ENCODE results near the gene GSX1.
"Not testable (repeated sequence)": the region's sequence is repeated elsewhere in the genome, so short reads cannot be mapped to it uniquely, and the experiment has no call there.

The GSX1 gene

GRCh38 chr13:27792393-27793218 is at the start of gene GSX1:
TSS of gene GSX1 (plus strand) at chr13:27792483. CDS start at chr13:27792691, 208 bp downstream.
- DNase-seq (ENCODE audit: low read depth), result peak; percentile 51

GRCh38 chr13:27744801-27745200 is 47.5 kb upstream of the GSX1 start:
- DNase-seq (ENCODE audit: low read depth), result no peak

DNA sequence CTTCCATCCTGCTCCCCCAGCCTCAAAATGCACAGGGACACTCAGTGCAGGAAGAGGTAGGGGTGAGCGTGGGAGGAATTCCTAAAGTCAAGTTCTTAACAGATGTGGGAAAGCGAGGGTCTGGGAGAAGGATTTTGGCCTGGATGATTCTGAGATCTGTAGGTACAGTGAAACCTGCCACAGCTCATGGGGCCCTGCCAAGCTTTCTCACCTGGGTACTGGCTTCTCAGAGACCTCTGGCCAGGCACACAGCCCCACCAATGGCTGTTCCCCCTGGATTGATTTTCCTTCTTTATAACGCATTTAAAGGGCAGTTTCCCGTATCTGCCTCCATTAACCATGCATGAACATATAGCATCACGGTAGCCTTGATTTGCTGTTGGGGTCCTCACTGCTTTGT is 47.0 kb upstream of the GSX1 start:
- no peak for DNase-seq (ENCODE audit: low read depth)

DNA sequence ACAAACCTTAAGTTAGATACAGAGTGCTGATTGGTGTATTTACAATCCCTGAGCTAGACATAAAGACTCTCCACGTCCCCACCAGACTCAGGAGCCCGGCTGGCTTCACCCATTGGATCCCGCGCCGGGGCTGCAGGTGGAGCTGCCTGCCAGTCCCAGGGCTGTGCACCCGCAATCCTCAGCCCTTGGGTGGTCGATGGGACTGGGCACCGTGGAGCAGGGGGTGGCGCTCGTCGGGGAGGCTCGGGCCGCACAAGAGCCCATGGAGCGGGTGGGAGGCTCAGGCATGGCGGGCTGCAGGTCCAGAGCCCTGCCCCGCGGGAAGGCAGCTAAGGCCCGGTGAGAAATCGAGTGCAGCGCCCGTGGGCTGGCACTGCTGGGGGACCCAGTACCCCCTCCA is 44.1 kb upstream of the GSX1 start:
- DNase-seq (ENCODE audit: low read depth), result not testable (repeated sequence)

GRCh38 chr13:27751953-27752532 is 40.2 kb upstream of the GSX1 start:
- DNase-seq (ENCODE audit: low read depth), result no peak

DNA sequence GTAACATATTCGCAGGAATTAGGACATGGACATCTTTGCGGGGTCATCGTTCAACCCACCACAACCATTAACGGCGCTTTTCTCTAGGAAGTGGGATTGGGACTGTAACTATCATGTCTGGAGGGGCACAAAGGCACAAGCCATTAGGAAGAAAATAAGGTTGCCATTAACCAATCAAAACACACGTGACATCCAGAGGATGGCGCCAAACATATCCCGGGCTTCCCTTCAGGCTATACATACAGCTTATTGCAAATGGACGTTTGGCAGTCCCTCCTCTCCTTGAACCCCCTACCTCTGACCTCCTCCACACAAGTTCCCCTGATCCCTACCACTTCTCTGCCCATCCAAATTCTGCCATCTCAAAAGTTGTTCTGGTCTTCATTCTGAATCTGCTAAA is 26.6 kb upstream of the GSX1 start:
- no peak for DNase-seq (ENCODE audit: low read depth)

GRCh38 chr13:27770809-27771208 is 21.5 kb upstream of the GSX1 start:
- DNase-seq (ENCODE audit: low read depth), result no peak

GRCh38 chr13:27772651-27773425 is 19.4 kb upstream of the GSX1 start:
- DNase-seq (ENCODE audit: low read depth), result no peak

DNA sequence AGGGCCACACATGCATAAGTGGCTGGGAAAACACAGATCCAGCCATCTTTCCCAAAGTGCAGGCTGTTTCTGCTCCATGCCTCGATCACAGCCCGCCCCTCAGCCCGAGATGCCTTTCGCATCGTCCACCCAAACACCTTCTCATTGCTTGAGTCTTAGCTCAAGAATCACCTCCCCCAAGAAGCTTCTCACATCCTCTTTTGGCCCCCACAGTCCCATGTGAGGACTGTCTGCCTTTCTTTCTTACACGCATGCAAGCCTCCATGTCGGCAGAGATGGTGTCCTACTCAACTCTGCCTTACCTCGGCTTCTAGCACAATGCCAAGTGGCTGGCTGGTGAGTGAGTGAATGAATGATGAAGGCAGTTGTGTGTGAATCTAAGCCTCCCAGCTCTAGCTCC is 18.1 kb upstream of the GSX1 start:
- DNase-seq (ENCODE audit: low read depth), result no peak

DNA sequence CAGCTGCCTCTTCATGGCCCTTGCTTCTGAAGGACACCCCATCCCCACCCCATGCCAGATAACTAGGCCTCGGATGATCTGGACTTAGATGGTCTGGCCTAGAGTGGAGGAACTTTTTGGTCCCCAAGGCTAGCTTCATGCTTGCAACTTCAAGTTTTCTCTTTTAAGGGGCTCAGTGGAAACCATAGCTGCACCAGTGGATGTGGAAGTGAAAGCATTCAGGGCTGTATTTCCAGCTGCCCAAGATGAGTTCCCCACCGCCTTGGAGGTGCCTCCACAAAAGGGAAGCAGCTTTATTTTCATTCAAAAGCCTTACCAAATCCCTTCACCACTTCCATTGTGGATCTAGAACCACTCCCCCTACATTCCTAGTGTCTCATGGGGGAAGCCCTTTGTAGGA is 17.6 kb upstream of the GSX1 start:
- no peak for DNase-seq (ENCODE audit: low read depth)

- DNase-seq (ENCODE audit: low read depth), result no peak
Measured at GRCh38 chr13:27775943-27776342, 16.3 kb upstream of the GSX1 start.

- DNase-seq (ENCODE audit: low read depth), result no peak
Measured at GRCh38 chr13:27782151-27782550, 10.1 kb upstream of the GSX1 start.

- DNase-seq (ENCODE audit: low read depth), result no peak
Measured at GRCh38 chr13:27783111-27783510, 9.2 kb upstream of the GSX1 start.

DNA sequence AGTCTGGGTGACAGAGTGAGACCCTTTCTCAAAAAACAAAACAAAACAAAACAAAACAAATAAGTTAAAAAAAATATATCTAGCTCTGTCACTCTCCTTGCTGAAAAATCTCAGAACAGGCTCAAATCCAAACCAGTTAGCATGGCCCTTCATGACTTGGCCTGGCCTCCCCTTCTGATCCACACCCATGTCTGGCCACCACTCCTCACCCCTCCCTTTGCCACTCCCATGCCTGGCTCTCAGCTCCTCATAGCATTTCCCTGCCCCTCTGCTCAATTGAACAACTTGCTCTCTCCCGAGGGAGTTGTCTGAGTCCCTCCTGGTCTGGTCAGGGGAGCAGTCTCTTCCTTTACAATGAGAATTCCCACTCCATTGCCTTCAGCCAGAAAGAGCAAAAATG is 4.0 kb upstream of the GSX1 start:
- DNase-seq (ENCODE audit: low read depth), result no peak

DNA sequence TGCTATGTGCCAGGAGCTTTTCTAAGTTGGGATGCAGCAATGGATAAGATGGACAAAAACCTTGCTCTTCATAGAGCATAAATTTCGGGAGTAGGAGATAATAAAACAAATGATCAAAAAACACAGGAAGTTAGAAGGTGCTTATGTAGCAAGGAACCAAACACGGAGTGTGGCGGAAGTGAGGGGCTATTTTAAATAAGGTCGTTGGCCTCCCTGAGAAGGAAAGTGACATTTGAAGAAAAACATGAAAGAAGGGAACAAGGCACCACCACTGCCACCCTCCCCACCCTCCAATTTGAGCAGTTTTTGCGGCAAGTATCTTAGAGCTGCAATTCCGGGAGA is 3.2 kb upstream of the GSX1 start:
- no peak for DNase-seq (ENCODE audit: low read depth)

- no peak for DNase-seq (ENCODE audit: low read depth)
Measured at GRCh38 chr13:27789495-27790303, 2.6 kb upstream of the GSX1 start.

DNA sequence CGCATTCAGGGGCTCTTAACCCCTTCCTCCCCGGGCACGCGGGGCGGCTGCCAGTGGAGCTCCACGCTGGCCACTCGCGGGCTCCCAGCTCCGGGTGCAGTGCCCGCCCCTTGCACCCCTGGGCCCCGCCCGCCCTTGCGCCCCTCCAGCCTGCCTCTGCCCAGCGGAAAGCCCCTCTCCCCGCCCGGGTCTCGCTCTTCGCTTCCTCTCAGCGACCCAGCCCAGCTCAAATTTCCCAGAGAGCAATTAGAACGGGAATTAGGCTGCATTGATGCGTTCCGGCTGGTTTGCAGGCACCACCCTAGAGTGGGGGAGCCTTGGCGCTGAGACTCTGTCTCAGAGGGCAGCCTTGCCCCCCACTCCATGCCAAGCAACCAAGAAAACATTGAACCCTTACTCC is 1.8 kb upstream of the GSX1 start:
- no peak for DNase-seq (ENCODE audit: low read depth)

DNA sequence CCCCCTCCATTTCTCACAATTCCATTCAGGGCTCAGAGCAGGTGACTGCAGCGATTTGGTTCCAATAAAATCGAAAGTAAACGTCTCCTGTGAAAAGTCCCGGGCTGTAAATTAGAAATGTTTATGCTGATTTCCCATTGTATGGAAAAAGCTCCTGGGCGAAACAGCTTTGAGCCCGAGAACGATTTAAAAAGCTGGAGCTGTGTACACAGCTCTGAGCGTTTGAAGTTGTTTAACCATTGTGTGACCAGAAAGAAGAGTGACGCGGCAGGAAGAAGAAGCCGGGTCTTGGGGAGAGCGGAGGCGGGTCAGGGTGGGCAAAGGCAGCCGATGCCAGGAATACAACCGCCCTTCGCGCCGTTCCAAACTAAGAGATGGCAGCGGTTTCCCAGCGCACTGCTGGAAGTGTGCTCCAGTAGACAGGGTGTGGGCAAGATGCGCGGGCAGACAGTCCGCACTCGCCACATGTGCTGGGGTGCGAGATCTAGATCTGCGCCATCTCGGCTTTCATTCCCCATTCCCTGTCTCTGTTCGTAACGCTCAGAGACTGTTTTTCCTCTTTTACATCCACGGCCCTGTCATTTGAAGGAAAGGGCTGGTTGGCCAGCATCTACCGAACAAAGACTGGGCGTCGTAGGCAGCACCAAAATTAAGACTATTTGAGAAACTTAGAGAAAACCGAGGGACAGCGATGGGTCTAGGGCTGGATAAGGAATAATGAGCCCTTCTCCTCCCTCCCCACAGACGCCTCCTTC is 960 bp upstream of the GSX1 start:
- no peak for DNase-seq (ENCODE audit: low read depth)

DNA sequence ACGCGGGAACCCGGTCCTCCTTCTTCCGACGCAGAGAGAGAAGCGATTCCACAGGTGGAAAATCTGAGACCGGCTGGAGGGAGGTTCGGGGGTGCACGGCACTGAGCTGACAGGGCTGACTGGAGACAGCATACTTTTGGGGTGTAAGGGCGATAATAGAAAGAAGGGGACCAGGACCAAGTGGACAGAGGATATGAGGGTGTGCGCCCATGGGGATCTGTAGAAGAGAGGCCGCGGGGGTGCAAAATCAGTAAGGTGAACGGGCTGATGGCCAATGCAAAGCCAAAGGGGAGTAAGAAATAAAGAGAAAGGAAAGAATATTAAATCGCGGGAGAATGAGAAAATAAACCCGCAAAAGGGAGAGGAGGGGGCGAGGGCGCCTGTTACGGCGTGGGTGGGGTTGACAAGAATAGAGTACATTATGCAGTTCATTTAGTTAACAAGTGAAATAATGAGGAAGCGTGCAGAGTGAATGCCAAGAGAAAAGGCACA is 336 bp upstream of the GSX1 start:
- DNase-seq (ENCODE audit: low read depth), result no peak

DNA sequence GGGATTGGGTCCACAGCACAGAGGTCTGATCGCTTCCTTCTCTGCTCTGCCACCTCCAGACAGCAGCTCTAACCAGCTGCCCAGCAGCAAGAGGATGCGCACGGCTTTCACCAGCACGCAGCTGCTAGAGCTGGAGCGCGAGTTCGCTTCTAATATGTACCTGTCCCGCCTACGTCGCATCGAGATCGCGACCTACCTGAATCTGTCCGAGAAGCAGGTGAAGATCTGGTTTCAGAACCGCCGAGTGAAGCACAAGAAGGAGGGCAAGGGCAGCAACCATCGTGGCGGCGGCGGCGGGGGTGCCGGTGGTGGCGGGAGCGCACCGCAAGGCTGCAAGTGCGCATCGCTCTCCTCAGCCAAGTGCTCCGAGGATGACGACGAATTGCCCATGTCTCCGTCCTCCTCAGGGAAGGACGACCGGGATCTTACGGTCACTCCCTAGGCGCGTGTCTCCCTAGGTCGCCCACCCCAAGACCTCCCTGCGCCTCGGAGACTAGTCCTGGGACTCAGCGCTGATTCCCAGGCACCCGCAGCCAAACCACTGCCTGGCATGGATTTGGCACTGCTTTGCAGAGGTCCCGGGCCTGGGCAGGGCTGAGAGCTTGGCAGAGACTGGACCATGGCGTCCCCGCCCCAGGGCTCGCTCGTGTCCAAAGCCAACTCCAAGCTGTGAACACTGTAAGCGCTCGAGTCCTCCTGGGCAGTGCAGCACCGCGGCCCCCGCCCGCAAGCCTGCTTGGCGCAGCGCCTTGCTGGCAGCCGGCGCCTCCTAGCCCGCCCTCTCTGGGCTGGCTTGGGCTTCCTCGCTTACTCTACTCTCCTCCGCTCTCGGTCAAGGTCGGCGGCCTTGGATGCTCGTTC is 1.5 kb downstream of the GSX1 start:
- DNase-seq (ENCODE audit: low read depth), result no peak

DNA sequence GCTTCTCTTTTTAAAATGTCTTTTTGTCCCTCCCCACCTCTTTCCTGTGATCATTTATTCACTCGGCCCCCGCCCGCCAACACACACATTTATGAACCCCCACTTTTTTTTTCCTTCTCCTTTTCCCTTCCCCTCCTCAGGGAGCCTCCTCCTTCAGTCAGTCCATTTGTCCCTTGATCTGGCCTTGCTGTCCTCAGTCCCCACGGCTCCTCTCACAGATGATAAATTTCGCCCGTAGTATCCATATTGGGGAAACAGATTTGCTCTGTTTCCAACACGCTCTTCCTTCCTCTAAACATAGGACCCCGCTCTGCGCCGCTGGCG is 2.0 kb downstream of the GSX1 start:
- no peak for DNase-seq (ENCODE audit: low read depth)
